MCF 10A (cell line): ENCODE data around the gene RPS28. TPM values are rescaled to one million over a fixed set of nuclear protein-coding genes. Genes with fewer than 3 reads are reported as not detected.

ENCODE experiments used
- BruUV-seq: library from RNA; stranded (reverse); fragments of 400-500 nt; replicated peaks from 2 replicates; lab custom pipeline; 2021; lab: Mats Ljungman, UMichigan
- CTCF ChIA-PET: fragments of 300-600 bp; sonication (Branson Sonifier 250); formaldehyde crosslinking; extraction: SDS; loops from one replicate; lab custom pipeline; 2021; ENCODE audit warnings: antibody characterized with exemption, inconsistent platforms; lab: Yijun Ruan, JAX
- POLR2A ChIA-PET: fragments of 300-600, 350-650 bp; sonication (Branson Sonifier 250); formaldehyde crosslinking; extraction: SDS; loops from one replicate; lab custom pipeline; 2020; ENCODE audit warnings: antibody characterized with exemption, inconsistent platforms; lab: Yijun Ruan, JAX
- DNase-seq: peaks from one replicate; pipeline ENCODE4 v3.0.0-alpha.2; 2018; ENCODE audit not compliant: unreplicated experiment
- H3K27ac Mint-ChIP-seq: one replicate; pipeline ENCODE4 v1.8.0; 2022; ENCODE audit warnings: mild to moderate bottlenecking, low read depth, mixed read lengths; ENCODE audit not compliant: unreplicated experiment
- H3K27me3 Mint-ChIP-seq: one replicate; pipeline ENCODE4 v1.8.0; 2022; ENCODE audit warnings: mixed read lengths; ENCODE audit not compliant: insufficient read depth, unreplicated experiment
- H3K36me3 Mint-ChIP-seq: one replicate; pipeline ENCODE4 v1.8.0; 2022; ENCODE audit warnings: mild to moderate bottlenecking, moderate library complexity, mixed read lengths; ENCODE audit not compliant: insufficient read depth, unreplicated experiment
- H3K4me1 Mint-ChIP-seq: one replicate; pipeline ENCODE4 v1.8.0; 2022; ENCODE audit warnings: mixed read lengths; ENCODE audit not compliant: insufficient read depth, unreplicated experiment
- H3K4me3 Mint-ChIP-seq: one replicate; pipeline ENCODE4 v1.8.0; 2022; ENCODE audit warnings: mild to moderate bottlenecking, moderate library complexity, mixed read lengths; ENCODE audit not compliant: unreplicated experiment
- H3K9me3 Mint-ChIP-seq: one replicate; pipeline ENCODE4 v1.8.0; 2022; ENCODE audit warnings: mixed read lengths; ENCODE audit not compliant: unreplicated experiment
- CTCF ChIP-seq: fragments of 200-600 bp; IDR thresholded peaks from one replicate; pipeline ENCODE4 v1.8.0; 2022; ENCODE audit warnings: antibody characterized with exemption, mild to moderate bottlenecking; ENCODE audit not compliant: unreplicated experiment
- intact Hi-C: fragments of 100-400 bp; cut with micrococcal nuclease; formaldehyde crosslinking; loops from 2 replicates; pipeline ENCODE4 v1.14.1; 2022
- total RNA-seq: library from RNA; stranded (reverse); gene quantifications from 2 replicates; pipeline ENCODE4 v1.2.3, GENCODE V29; 2022

The RPS28 gene
- total RNA-seq, 1 experiment from 2014 or later, result 2,362 TPM

- no peak for DNase-seq
- ChIA-PET CTCF (interaction anchor here (0.5 to 1.4 kb wide), 4 partner anchors 33 to 755 kb away, joined by 3 to 5 read pairs (median 3); no protein-coding TSS in a partner anchor), POLR2A (no interaction called here)
- no peak for TF ChIP-seq CTCF
- intact Hi-C loops, result no loop called here
- BruUV-seq, result no TSS peak
- Mint-ChIP-seq H3K36me3 (peaks cover 14% of the 10 kb centered on the region), H3K27ac (no peak overlapping the region), H3K27me3 (no peaks in the 10 kb centered on the region), H3K9me3 (no peaks in the 10 kb centered on the region), H3K4me3 (no peak overlapping the region), H3K4me1 (peaks cover 8% of the 10 kb centered on the region)
These were observed 18.6 kb upstream of the RPS28 start for GRCh38 chr19:8302734-8303133.

GRCh38 chr19:8304841-8305621 is 16.3 kb upstream of the RPS28 start:
- BruUV-seq, result no TSS peak

GRCh38 chr19:8305798-8306197 is 15.5 kb upstream of the RPS28 start:
- H3K4me1 Mint-ChIP-seq, result peaks cover 15% of the 10 kb centered on the region
- H3K36me3 Mint-ChIP-seq, result peaks cover 32% of the 10 kb centered on the region
- BruUV-seq, result no TSS peak
- H3K4me3 Mint-ChIP-seq, result no peak overlapping the region
- intact Hi-C loops, result no loop called here
- no peak overlapping the region for H3K27ac Mint-ChIP-seq
- no peaks in the 10 kb centered on the region for H3K9me3 Mint-ChIP-seq
- no peaks in the 10 kb centered on the region for H3K27me3 Mint-ChIP-seq
- TF ChIP-seq CTCF, result no peak
- CTCF ChIA-PET, result interaction anchor here (0.6 kb wide), 1 partner anchor 371 kb away, joined by 3 read pairs; no protein-coding TSS in a partner anchor
- no peak for DNase-seq
- POLR2A ChIA-PET, result interaction anchor here (4.7 kb wide), 1 partner anchor 16 kb away, joined by 30 read pairs; the partner anchor contains the start of genes NDUFA7 and RPS28

More at GRCh38 chr19:8304841-8305621, 16.3 kb upstream of the RPS28 start:
- DNase-seq, result no peak
- H3K27ac Mint-ChIP-seq, result no peak overlapping the region
- no peak for TF ChIP-seq CTCF
- intact Hi-C loops, result no loop called here
- ChIA-PET CTCF (interaction anchor here (0.6 kb wide), 1 partner anchor 370 kb away, joined by 3 read pairs; no protein-coding TSS in a partner anchor), POLR2A (interaction anchor here (4.7 kb wide), 1 partner anchor 16 kb away, joined by 30 read pairs; the partner anchor contains the start of genes NDUFA7 and RPS28)
- no peak overlapping the region for H3K4me3 Mint-ChIP-seq
- no peaks in the 10 kb centered on the region for H3K27me3 Mint-ChIP-seq
- no peaks in the 10 kb centered on the region for H3K9me3 Mint-ChIP-seq
- peaks cover 26% of the 10 kb centered on the region for H3K36me3 Mint-ChIP-seq
- H3K4me1 Mint-ChIP-seq, result peaks cover 15% of the 10 kb centered on the region
